HepG2 (cell line): ENCODE results near the gene C2orf92. TPM values are rescaled to one million over a fixed set of nuclear protein-coding genes. Genes with fewer than 3 reads are reported as not detected.
A peak's percentile ranks its signal among the peaks of the same experiment; 100 is the strongest.

Experiments
- ATAC-seq: fragments of 200-7000 bp; cut with Tn5 transposase; 3 replicates; pipeline ENCODE4 v1.9.1; 2020; ENCODE audit warnings: mild to moderate bottlenecking, moderate library complexity
- BruUV-seq: library from RNA; stranded (reverse); fragments of 400-500 nt; replicated peaks from 2 replicates; lab custom pipeline; 2021; lab: Mats Ljungman, UMichigan
- CTCF ChIA-PET: fragments of 300-600 bp; formaldehyde crosslinking; extraction: SDS; loops from one replicate; lab custom pipeline; 2021; ENCODE audit warnings: low total read pairs, inconsistent platforms, low intra/inter-chr PET ratio; lab: Yijun Ruan, JAX
- POLR2A ChIA-PET: fragments of 350-600 bp; sonication (Branson Sonifier 250); formaldehyde crosslinking; loops from one replicate; lab custom pipeline; 2020; ENCODE audit warnings: antibody characterized with exemption, inconsistent platforms; lab: Yijun Ruan, JAX
- DNase-seq: peaks from one replicate; pipeline ENCODE4 v3.0.0-alpha.2; 2015; ENCODE audit warnings: low spot score
- FAIRE-seq: peaks from 3 replicates; lab custom pipeline; 2011; peaks lifted over from hg19 to GRCh38; lab: Jason Lieb, UNC
- H2AFZ ChIP-seq: one replicate; pipeline ENCODE4 v1.6.1; 2011; ENCODE audit warnings: low read length, inconsistent platforms
- H3K27ac ChIP-seq: fragments of 300-600 bp; 3 replicates; pipeline ENCODE4 v1.8.0; 2011; ENCODE audit warnings: mixed run types, mild to moderate bottlenecking, mixed read lengths, low read length, inconsistent platforms; ENCODE audit not compliant: insufficient read depth; ENCODE audit errors: extremely low read length
- H3K27me3 ChIP-seq, 2 experiments: fragments of 200-600 bp in 1 of 2; 2 replicates in 1 of 2; 3 replicates in 1 of 2; pipeline versions ENCODE4 v1.6.0 to v1.8.0; 2011; ENCODE audit warnings: low read length in 2 of 2, mild to moderate bottlenecking in 2 of 2, moderate library complexity in 2 of 2, inconsistent platforms in 1 of 2; ENCODE audit not compliant: insufficient read depth in 2 of 2, control insufficient read depth in 1 of 2
- H3K36me3 ChIP-seq, 2 experiments: fragments of 200-600 bp in 1 of 2; replicated peaks in 1 of 2; 2 replicates in 1 of 2; 3 replicates in 1 of 2; pipeline versions ENCODE4 v1.5.1 to v1.8.0; 2011; ENCODE audit warnings: low read length in 2 of 2, inconsistent platforms in 1 of 2; ENCODE audit not compliant: insufficient read depth in 2 of 2, control insufficient read depth in 1 of 2
- H3K4me1 ChIP-seq: 2 replicates; pipeline ENCODE4 v1.5.1; 2012; ENCODE audit warnings: low read length, inconsistent platforms; ENCODE audit not compliant: insufficient read depth
- H3K4me2 ChIP-seq: 2 replicates; pipeline ENCODE4 v1.6.0; 2011; ENCODE audit warnings: low read depth, low read length, inconsistent platforms
- H3K4me3 ChIP-seq, 3 experiments: fragments of 200-600 bp in 1 of 3; sonication (generic), shearing (Covaris generic) in 1 of 3; replicated peaks in 1 of 3; 2 replicates each; pipeline ENCODE4 v1.5.1; 2011 to 2016; ENCODE audit warnings: low read length in 3 of 3, inconsistent platforms in 2 of 3, low read depth in 2 of 3, mild to moderate bottlenecking in 2 of 3, control low read depth in 1 of 3, mixed read lengths in 1 of 3; ENCODE audit not compliant: insufficient read depth in 1 of 3
- H3K79me2 ChIP-seq: one replicate; pipeline ENCODE4 v1.6.1; 2011; ENCODE audit warnings: low read length, inconsistent platforms; ENCODE audit not compliant: insufficient read depth
- H3K9ac ChIP-seq: 2 replicates; pipeline ENCODE4 v1.6.0; 2011; ENCODE audit warnings: mild to moderate bottlenecking, low read depth, low read length, inconsistent platforms; ENCODE audit not compliant: insufficient read depth
- H3K9me3 ChIP-seq: 2 replicates; pipeline ENCODE4 v1.5.1; 2012; ENCODE audit warnings: mild to moderate bottlenecking, low read length
- H4K20me1 ChIP-seq: 2 replicates; pipeline ENCODE4 v1.6.0; 2011; ENCODE audit warnings: inconsistent platforms, mild to moderate bottlenecking, low read length, moderate library complexity; ENCODE audit not compliant: insufficient read depth
- CERS6 ChIP-seq: sonication (generic); formaldehyde crosslinking; IDR thresholded peaks from 2 replicates; pipeline ENCODE4 v1.5.0; 2020; ENCODE audit warnings: missing genetic modification reagents
- HNF4G ChIP-seq, 2 experiments: sonication (generic) in 1 of 2; formaldehyde crosslinking in 1 of 2; IDR thresholded peaks; 2 replicates each; pipeline versions ENCODE4 v1.4.0 to v1.6.1; 2011 to 2020; ENCODE audit warnings: borderline replicate concordance in 2 of 2, low read depth in 2 of 2, mild to moderate bottlenecking in 2 of 2, low read length in 1 of 2, missing genetic modification reagents in 1 of 2, moderate library complexity in 1 of 2
- KLF13 ChIP-seq: sonication (generic); formaldehyde crosslinking; IDR thresholded peaks from 2 replicates; pipeline ENCODE4 v1.4.0; 2020; ENCODE audit warnings: mild to moderate bottlenecking, missing genetic modification reagents
- MATR3 ChIP-seq: sonication (generic); formaldehyde crosslinking; IDR thresholded peaks from 2 replicates; pipeline ENCODE4 v1.4.0; 2020; ENCODE audit warnings: missing genetic modification reagents
- MEF2D ChIP-seq: sonication (generic); formaldehyde crosslinking; IDR thresholded peaks from 2 replicates; pipeline ENCODE4 v1.5.1; 2020; ENCODE audit warnings: mild to moderate bottlenecking, missing genetic modification reagents
- NBN ChIP-seq: fragments of 450-650 bp; conservative IDR thresholded peaks from 2 replicates; pipeline ENCODE4 v1.6.1; 2017
- NFYC ChIP-seq: IDR thresholded peaks from 2 replicates; pipeline ENCODE4 v1.6.1; 2016; ENCODE audit warnings: missing genetic modification reagents, missing compliant biosample characterization
- SMC3 ChIP-seq: IDR thresholded peaks from 2 replicates; pipeline ENCODE4 v1.6.1; 2011; ENCODE audit warnings: low read length, improper control_type of control experiment
- TEAD2 ChIP-seq: sonication (generic); formaldehyde crosslinking; IDR thresholded peaks from 2 replicates; pipeline ENCODE4 v1.9.0; 2021; ENCODE audit warnings: missing genetic modification reagents
- ZFP91 ChIP-seq: sonication (generic); formaldehyde crosslinking; IDR thresholded peaks from 2 replicates; pipeline ENCODE4 v1.9.0; 2022; ENCODE audit warnings: missing genetic modification reagents, mild to moderate bottlenecking, borderline replicate concordance
- ZNF17 ChIP-seq: sonication (generic); formaldehyde crosslinking; IDR thresholded peaks from 2 replicates; pipeline ENCODE4 v1.5.0; 2020; ENCODE audit warnings: mild to moderate bottlenecking, missing genetic modification reagents
- ZNF256 ChIP-seq: sonication (generic); formaldehyde crosslinking; conservative IDR thresholded peaks from 2 replicates; pipeline ENCODE4 v1.4.0; 2020; ENCODE audit warnings: missing genetic modification reagents
- ZNF30 ChIP-seq: sonication (generic); formaldehyde crosslinking; IDR thresholded peaks from 2 replicates; pipeline ENCODE4 v1.5.0; 2020; ENCODE audit warnings: mild to moderate bottlenecking, missing genetic modification reagents
- ZNF331 ChIP-seq: sonication (generic); formaldehyde crosslinking; IDR thresholded peaks from 2 replicates; pipeline ENCODE4 v1.4.0; 2020; ENCODE audit warnings: missing genetic modification reagents
- ZNF552 ChIP-seq: sonication (generic); formaldehyde crosslinking; IDR thresholded peaks from 2 replicates; pipeline ENCODE4 v1.9.0; 2022; ENCODE audit warnings: missing genetic modification reagents, mild to moderate bottlenecking, borderline replicate concordance
- ZNF556 ChIP-seq: sonication (generic); formaldehyde crosslinking; IDR thresholded peaks from 2 replicates; pipeline ENCODE4 v1.4.0; 2020; ENCODE audit warnings: mild to moderate bottlenecking, missing genetic modification reagents, borderline replicate concordance
- ZNF607 ChIP-seq: sonication (generic); formaldehyde crosslinking; IDR thresholded peaks from 2 replicates; pipeline ENCODE4 v1.5.1; 2020; ENCODE audit warnings: missing genetic modification reagents, mild to moderate bottlenecking, borderline replicate concordance
- ZNF639 ChIP-seq: conservative IDR thresholded peaks from 2 replicates; pipeline ENCODE4 v1.6.1; 2018; ENCODE audit warnings: missing genetic modification reagents
- ZNF724P ChIP-seq: sonication (generic); formaldehyde crosslinking; IDR thresholded peaks from 2 replicates; pipeline ENCODE4 v1.8.0; 2022; ENCODE audit warnings: missing genetic modification reagents, borderline replicate concordance
- ZNF761 ChIP-seq: sonication (generic); formaldehyde crosslinking; conservative IDR thresholded peaks from 2 replicates; pipeline ENCODE4 v1.4.0; 2020; ENCODE audit warnings: mild to moderate bottlenecking, missing genetic modification reagents
- WGBS: methylation state at CpG from one replicate; pipeline ENCODE4 v1.1.6; 2017; ENCODE audit warnings: low lambda C conversion rate; 5-methylcytosine and 5-hydroxymethylcytosine counted together
- in situ Hi-C: cut with HindIII; loops from 2 replicates; pipeline ENCODE4 v1.10.0; 2017; ENCODE audit warnings: low pct_unique_long_range_greater_than_20kb; ENCODE audit not compliant: extremely low pct_ligation_motif_present
- intact Hi-C: fragments of 100-400 bp; cut with micrococcal nuclease; formaldehyde crosslinking; loops from one replicate; pipeline ENCODE4 v1.10.0; 2022; ENCODE audit not compliant: unreplicated experiment
- polyA plus RNA-seq, 8 experiments: library from polyadenylated mRNA; depleted of rRNA in 3 of 8; stranded (reverse) in 7 of 8; unstranded in 1 of 8; fragments of >200 nt; fragmentation: Illumina TruSeq in 4 of 8; extraction: Trizol in 4 of 8; gene quantifications; 2 replicates each; pipeline versions ENCODE4 v1.2.1 to v1.2.3, GENCODE V29; 2011 to 2016; ENCODE audit warnings: low read depth in 4 of 8, missing spikeins in 1 of 8, mixed read lengths in 1 of 8; ENCODE audit not compliant: insufficient read depth in 1 of 8
- total RNA-seq, 5 experiments: library from RNA; depleted of rRNA; stranded (reverse); fragments of >200 nt; fragmentation: Illumina TruSeq; extraction: Trizol; gene quantifications; 2 replicates each; pipeline ENCODE4 v1.2.3, GENCODE V29; 2016; ENCODE audit warnings: low read depth in 1 of 5

Gene C2orf92
- total and polyA plus RNA-seq, 2 of the 13 experiments (the other 11 are each of a cell fraction or from before 2014, with no cell fraction given): 4.9 to 5.0 TPM

- no peak for TF ChIP-seq HNF4G (IDR thresholded peaks at IDR 0.05; ENCODE audit: borderline replicate concordance, low read depth, low read length)
- TF ChIP-seq HNF4G (CRISPR knock-in tag; IDR thresholded peaks at IDR 0.05; ENCODE audit: borderline replicate concordance, low read depth): no peak
These were observed 29.0 kb downstream of the C2orf92 start (continued) for GRCh38 chr2:97698530-97698929.

- Histone ChIP-seq H3K4me3 (no peak overlapping the region), H3K79me2 (no peaks in the 10 kb centered on the region), H3K27ac (no peak overlapping the region), H3K9ac (no peak overlapping the region), H3K9me3 (no peaks in the 10 kb centered on the region), H3K4me2 (peak overlapping the region; percentile 32), H3K27me3 (no peaks in the 10 kb centered on the region), H2AFZ (peak overlapping the region; percentile 24), H4K20me1 (no peaks in the 10 kb centered on the region), H3K4me1 (peaks cover 17% of the 10 kb centered on the region), H3K36me3 (no peaks in the 10 kb centered on the region)
- WGBS: 20% methylated on average over 11 of the region's 11 CpGs
- peak; percentile 68 for DNase-seq
- BruUV-seq: no TSS peak
- ChIA-PET POLR2A (interaction anchor here (1.2 to 3.3 kb wide), 3 partner anchors 36 to 109 kb away, joined by 4 to 13 read pairs (median 4); partner anchors contain the start of gene ACTR1B), CTCF (interaction anchor here (1.3 to 6.4 kb wide), 3 partner anchors 48 to 685 kb away, joined by 4 to 267 read pairs (median 5); no protein-coding TSS in a partner anchor)
- peak; percentile 85 for FAIRE-seq
- in situ Hi-C loops (loop anchor here (5.0 to 10.0 kb wide), 2 partner anchors 42 to 685 kb away; no protein-coding TSS in a partner anchor), intact Hi-C loops (loop anchor here (1.0 to 5.0 kb wide), 2 partner anchors 47 to 685 kb away; no protein-coding TSS in a partner anchor)
- ATAC-seq: peak; percentile 93
- TF ChIP-seq ZNF17 (CRISPR knock-in tag) (no peak), ZNF556 (CRISPR knock-in tag) (no peak), ZNF552 (no peak), ZNF724P (no peak), ZNF331 (CRISPR knock-in tag) (no peak), NBN (no peak), ZNF30 (CRISPR knock-in tag) (no peak), ZNF256 (CRISPR knock-in tag) (no peak), TEAD2 (0 out of 2 replicates have a peak, but pooled peaks have one; percentile 22), ZNF639 (CRISPR knock-in tag) (no peak), NFYC (CRISPR knock-in tag) (no peak), KLF13 (CRISPR knock-in tag) (no peak), SMC3 (peak; percentile 89), ZNF761 (CRISPR knock-in tag) (no peak), CERS6 (CRISPR knock-in tag) (no peak), MEF2D (CRISPR knock-in tag) (no peak), ZFP91 (CRISPR knock-in tag) (no peak), MATR3 (no peak), ZNF607 (CRISPR knock-in tag) (no peak)
These were observed 30.4 kb downstream of the C2orf92 start for GRCh38 chr2:97699765-97700444.
